Measurements from ENCODE around the gene TBC1D12. TPM values are rescaled to one million over a fixed set of nuclear protein-coding genes. Genes with fewer than 3 reads are reported as not detected.
A peak's percentile ranks its signal among the peaks of the same experiment; 100 is the strongest.

TBC1D12 gene
- total RNA-seq, 2 donors from 2014 or later = 20.7 to 26.7 TPM

- peaks cover 16 to 19% of the 10 kb centered on the region in 2 donors for H3K4me1 ChIP-seq (ENCODE audit: control insufficient read depth in 1 of 2, low read depth in 2 of 2)
- no peak overlapping the region for H3K4me3 ChIP-seq
- no peak for TF ChIP-seq CTCF (IDR thresholded peaks at IDR 0.05)
- no peak overlapping the region for H3K27ac ChIP-seq
- H3K36me3 ChIP-seq = no peaks in the 10 kb centered on the region
- ATAC-seq (ENCODE audit: insufficient number of reproducible peaks, low FRiP score, low read depth) (no peak), DNase-seq (ENCODE audit: low spot score) (no peak)
- no peaks in the 10 kb centered on the region for H3K27me3 ChIP-seq (replicated peaks; ENCODE audit: insufficient read depth)
- H3K9me3 ChIP-seq = peaks cover 8% of the 10 kb centered on the region
Observed at GRCh38 chr10:94423627-94424026, 21.3 kb downstream of the TBC1D12 start.

- H3K27ac ChIP-seq = no peak overlapping the region
- no peak for ATAC-seq (ENCODE audit: insufficient number of reproducible peaks, low FRiP score, low read depth)
Observed at GRCh38 chr10:94424714-94425337, 22.5 kb downstream of the TBC1D12 start.

GRCh38 chr10:94425942-94426341 is 23.6 kb downstream of the TBC1D12 start:
- no peak for ATAC-seq (ENCODE audit: insufficient number of reproducible peaks, low FRiP score, low read depth)
- H3K36me3 ChIP-seq = no peaks in the 10 kb centered on the region
- TF ChIP-seq CTCF (IDR thresholded peaks at IDR 0.05) = no peak

More at GRCh38 chr10:94424714-94425337, 22.5 kb downstream of the TBC1D12 start:
- Histone ChIP-seq H3K4me1 (ENCODE audit: control insufficient read depth in 1 of 2, low read depth in 2 of 2) (peaks cover 19 to 29% of the 10 kb centered on the region in 2 donors), H3K4me3 (no peak overlapping the region), H3K27me3 (replicated peaks; ENCODE audit: insufficient read depth) (no peaks in the 10 kb centered on the region), H3K9me3 (peaks cover 8% of the 10 kb centered on the region), H3K36me3 (no peaks in the 10 kb centered on the region)
- TF ChIP-seq CTCF (IDR thresholded peaks at IDR 0.05) = no peak
- no peak for DNase-seq (ENCODE audit: low spot score)

DNA sequence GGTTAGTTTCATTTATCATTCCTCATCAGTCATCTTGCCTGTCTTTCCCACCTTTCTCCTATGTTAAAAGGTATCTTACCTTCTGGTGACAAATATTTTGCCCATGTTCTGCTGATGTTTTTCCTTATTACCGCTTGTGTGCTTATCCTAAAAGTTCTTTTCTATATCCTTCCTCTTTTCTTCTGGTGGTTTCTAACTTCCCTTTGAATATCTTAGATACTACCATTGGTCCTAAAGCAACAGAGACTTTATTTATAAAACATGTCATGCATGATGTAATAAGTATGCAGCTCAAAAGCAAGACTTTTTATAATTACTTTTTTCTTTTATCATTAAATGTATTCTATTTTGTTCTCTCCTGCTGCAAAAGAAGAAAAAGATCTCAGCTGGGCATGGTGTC is 24.8 kb downstream of the TBC1D12 start:
- TF ChIP-seq CTCF (IDR thresholded peaks at IDR 0.05) = no peak
- H3K9me3 ChIP-seq = peaks cover 8% of the 10 kb centered on the region
- H3K4me1 ChIP-seq (ENCODE audit: control insufficient read depth in 1 of 2, low read depth in 2 of 2) = peaks cover 21 to 30% of the 10 kb centered on the region in 2 donors

More at GRCh38 chr10:94425942-94426341, 23.6 kb downstream of the TBC1D12 start:
- peaks cover 8% of the 10 kb centered on the region for H3K9me3 ChIP-seq
- DNase-seq (ENCODE audit: low spot score) = no peak
- no peak overlapping the region for H3K27ac ChIP-seq
- no peaks in the 10 kb centered on the region for H3K27me3 ChIP-seq (replicated peaks; ENCODE audit: insufficient read depth)
- no peak overlapping the region for H3K4me3 ChIP-seq
- H3K4me1 ChIP-seq (ENCODE audit: control insufficient read depth in 1 of 2, low read depth in 2 of 2) = peaks cover 21 to 30% of the 10 kb centered on the region in 2 donors

DNA sequence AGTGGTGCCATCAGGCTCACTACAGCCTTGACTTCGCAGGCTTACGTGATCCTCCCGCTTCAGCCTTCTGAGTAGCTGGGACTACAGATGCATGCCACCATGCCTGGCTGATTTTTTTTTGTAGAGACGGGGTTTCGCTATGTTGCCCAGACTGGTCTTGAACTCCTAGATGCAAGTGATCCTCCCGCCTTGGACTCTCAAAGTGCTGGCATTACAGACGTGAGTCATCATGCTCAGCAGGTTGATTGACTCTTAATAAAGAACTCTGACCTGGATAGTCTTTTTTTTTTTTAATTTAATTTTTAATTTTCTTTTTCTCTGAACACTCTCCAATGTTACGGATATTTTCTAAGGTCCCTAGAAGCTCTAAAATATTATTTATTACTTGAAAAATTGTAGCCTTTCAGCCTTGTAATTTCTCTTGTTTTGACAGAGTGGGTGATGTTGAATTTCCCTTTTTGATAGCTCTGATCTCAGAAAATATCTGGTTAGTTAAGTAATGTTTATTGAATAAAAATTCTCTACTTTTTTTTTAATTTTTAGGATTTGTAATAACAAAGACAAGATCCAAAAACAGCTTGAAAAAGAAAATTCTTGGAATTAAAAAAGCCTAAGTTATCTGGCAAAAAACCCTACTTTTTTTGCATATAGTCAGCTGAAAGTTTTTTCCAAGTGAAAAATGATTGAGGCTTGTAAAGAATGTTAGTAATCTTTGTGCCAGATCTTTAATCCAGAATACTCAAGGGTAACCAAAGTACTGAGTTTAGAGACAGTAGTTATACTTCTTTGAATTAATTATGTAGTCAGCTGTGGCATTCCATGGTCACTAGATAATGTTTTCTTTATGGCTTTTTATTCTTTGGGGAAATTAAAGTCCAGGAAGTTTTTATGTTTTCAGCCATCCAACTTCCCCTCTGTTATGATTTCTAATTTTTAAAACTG is 26.7 kb downstream of the TBC1D12 start:
- DNase-seq (ENCODE audit: low spot score) (no peak), ATAC-seq (ENCODE audit: insufficient number of reproducible peaks, low FRiP score, low read depth) (no peak)
- TF ChIP-seq CTCF (IDR thresholded peaks at IDR 0.05) = no peak
- Histone ChIP-seq H3K4me3 (no peak overlapping the region), H3K27me3 (replicated peaks; ENCODE audit: insufficient read depth) (no peaks in the 10 kb centered on the region), H3K27ac (peak overlapping the region in 1 of 2 donors; percentile 11), H3K36me3 (no peaks in the 10 kb centered on the region), H3K9me3 (peaks cover 8% of the 10 kb centered on the region), H3K4me1 (ENCODE audit: control insufficient read depth in 1 of 2, low read depth in 2 of 2) (peaks cover 12 to 21% of the 10 kb centered on the region in 2 donors)

More for the DNA sequence above, 24.8 kb downstream of the TBC1D12 start:
- Histone ChIP-seq H3K36me3 (no peaks in the 10 kb centered on the region), H3K27me3 (replicated peaks; ENCODE audit: insufficient read depth) (no peaks in the 10 kb centered on the region), H3K4me3 (no peak overlapping the region), H3K27ac (no peak overlapping the region)
- ATAC-seq (ENCODE audit: insufficient number of reproducible peaks, low FRiP score, low read depth) = no peak
- DNase-seq (ENCODE audit: low spot score) = no peak

Data from thoracic aorta (tissue), 2 donors.